ENCODE measurements around the gene TMEM53.

GRCh38 chr1:44678120-44678519 lies 3.8 kb upstream of the TMEM53 start:
- TF ChIP-seq CTCF (IDR thresholded peaks at IDR 0.05; ENCODE audit: extremely low read depth in 1 of 2, insufficient read depth in 1 of 2, low read depth in 1 of 2, low read length in 2 of 2): no peak
- no peak for TF ChIP-seq MYC (IDR thresholded peaks at IDR 0.05; ENCODE audit: low read depth, low read length)
- TF ChIP-seq POLR2AphosphoS5 (IDR thresholded peaks at IDR 0.05; ENCODE audit: insufficient read depth, low read depth, low read length): no peak
- TF ChIP-seq EZH2 (IDR thresholded peaks at IDR 0.05; ENCODE audit: borderline replicate concordance, low read depth, low read length, severe bottlenecking): no peak
- no peak for TF ChIP-seq POLR2A (IDR thresholded peaks at IDR 0.05; ENCODE audit: low read depth, low read length)
- no peak for TF ChIP-seq MAX (IDR thresholded peaks at IDR 0.05; ENCODE audit: insufficient read depth, insufficient read length)
- TF ChIP-seq JUN (IDR thresholded peaks at IDR 0.05; ENCODE audit: borderline replicate concordance, insufficient read depth, insufficient read length, low read depth): no peak

All from endothelial cell of umbilical vein (primary cell).